Mesendoderm (in vitro differentiated cells): ENCODE data around the gene LGALS7B.
"Not testable (repeated sequence)": the region's sequence is repeated elsewhere in the genome, so short reads cannot be mapped to it uniquely, and the experiment has no call there.

Source experiments
- DNase-seq: peaks from one replicate; pipeline ENCODE4 v3.0.0; 2013
- H2AK5ac ChIP-seq: 2 replicates; pipeline ENCODE4 v1.6.1; 2013; ENCODE audit warnings: low read length, inconsistent platforms
- H2BK120ac ChIP-seq: 2 replicates; pipeline ENCODE4 v1.6.1; 2013; ENCODE audit warnings: low read depth, mild to moderate bottlenecking, low read length, moderate library complexity, mixed read lengths
- H2BK15ac ChIP-seq: replicated peaks from 2 replicates; pipeline ENCODE4 v1.6.1; 2013; ENCODE audit warnings: low read depth, mild to moderate bottlenecking, moderate library complexity
- H2BK5ac ChIP-seq: 2 replicates; pipeline ENCODE4 v1.6.1; 2013; ENCODE audit warnings: low read length, inconsistent platforms
- H3K18ac ChIP-seq: 2 replicates; pipeline ENCODE4 v1.6.1; 2013; ENCODE audit warnings: mild to moderate bottlenecking, low read length, mixed read lengths
- H3K23ac ChIP-seq: one replicate; pipeline ENCODE4 v1.6.1; 2013; ENCODE audit warnings: low read length
- H3K27ac ChIP-seq: 2 replicates; pipeline ENCODE4 v1.5.1; 2013; ENCODE audit warnings: low read depth, mild to moderate bottlenecking, inconsistent platforms, low read length, moderate library complexity
- H3K27me3 ChIP-seq: 2 replicates; pipeline ENCODE4 v1.6.1; 2013; ENCODE audit warnings: low read length, control low read depth, mild to moderate bottlenecking, inconsistent platforms; ENCODE audit not compliant: insufficient read depth, poor library complexity
- H3K36me3 ChIP-seq: 2 replicates; pipeline ENCODE4 v1.6.1; 2013; ENCODE audit warnings: low read length, inconsistent platforms; ENCODE audit not compliant: control insufficient read depth, insufficient read depth
- H3K4ac ChIP-seq: one replicate; pipeline ENCODE4 v1.6.1; 2013; ENCODE audit warnings: low read depth, mild to moderate bottlenecking, low read length, moderate library complexity
- H3K4me1 ChIP-seq: 2 replicates; pipeline ENCODE4 v1.6.1; 2013; ENCODE audit warnings: low read depth, low read length, inconsistent platforms; ENCODE audit not compliant: control insufficient read depth
- H3K4me2 ChIP-seq: 2 replicates; pipeline ENCODE4 v1.6.1; 2013; ENCODE audit warnings: low read length
- H3K4me3 ChIP-seq: 2 replicates; pipeline ENCODE4 v1.5.1; 2013; ENCODE audit warnings: mild to moderate bottlenecking, low read length
- H3K56ac ChIP-seq: one replicate; pipeline ENCODE4 v1.6.1; 2013; ENCODE audit warnings: low read length
- H3K79me1 ChIP-seq: 2 replicates; pipeline ENCODE4 v1.6.1; 2013; ENCODE audit warnings: low read length, inconsistent platforms
- H3K79me2 ChIP-seq: 2 replicates; pipeline ENCODE4 v1.6.1; 2013; ENCODE audit warnings: mild to moderate bottlenecking, low read length; ENCODE audit not compliant: control insufficient read depth, insufficient read depth
- H3K9ac ChIP-seq: 2 replicates; pipeline ENCODE4 v1.6.1; 2013; ENCODE audit warnings: low read length, inconsistent platforms
- H4K5ac ChIP-seq: one replicate; pipeline ENCODE4 v1.6.1; 2013; ENCODE audit warnings: low read length
- H4K8ac ChIP-seq: one replicate; pipeline ENCODE4 v1.6.1; 2013; ENCODE audit warnings: low read depth, mild to moderate bottlenecking, control low read depth, low read length, moderate library complexity
- WGBS: extraction: QIAGEN DNeasy Blood & Tissue Kit; methylation state at CpG from one replicate; pipeline ENCODE4 v1.1.7; 2013; ENCODE audit warnings: low lambda C conversion rate, missing lambda C conversion rate; ENCODE audit not compliant: insufficient coverage; ENCODE audit errors: extremely low coverage; 5-methylcytosine and 5-hydroxymethylcytosine counted together

LGALS7B gene

DNA sequence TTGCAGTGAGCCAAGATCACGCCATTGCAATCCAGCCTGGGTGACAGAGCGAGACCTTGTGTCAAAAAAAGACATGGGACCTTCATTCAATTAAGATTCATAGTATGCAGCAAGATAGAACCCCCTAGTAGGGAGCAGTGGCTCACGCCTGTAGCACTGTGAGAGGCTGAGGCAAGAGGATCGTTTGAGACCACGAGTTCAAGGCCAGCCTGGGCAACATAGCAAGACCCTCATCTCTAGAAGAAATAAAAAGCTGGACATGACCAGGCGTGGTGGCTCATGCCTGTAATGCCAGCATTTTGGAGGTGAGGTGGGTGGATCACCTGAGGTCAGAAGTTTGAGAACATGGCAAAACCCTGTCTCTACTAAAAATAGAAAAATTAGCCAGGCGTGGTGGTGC, 8.6 kb upstream of the LGALS7B start:
- Histone ChIP-seq H3K27me3 (no peaks in the 10 kb centered on the region), H3K27ac (no peak overlapping the region)
- no CpG with 5 or more reads among the region's 7 CpGs for WGBS

GRCh38 chr19:38781058-38781457, 7.9 kb upstream of the LGALS7B start:
- no peak for DNase-seq

More for the DNA sequence above, 8.6 kb upstream of the LGALS7B start:
- H2BK120ac ChIP-seq = no peak overlapping the region
- no peak overlapping the region for H2BK15ac ChIP-seq
- no peaks in the 10 kb centered on the region for H3K36me3 ChIP-seq
- no peak overlapping the region for H3K9ac ChIP-seq
- no peak overlapping the region for H3K4ac ChIP-seq
- H3K23ac ChIP-seq = no peak overlapping the region
- H4K8ac ChIP-seq = no peak overlapping the region
- no peak overlapping the region for H3K18ac ChIP-seq
- H2BK5ac ChIP-seq = no peak overlapping the region
- no peaks in the 10 kb centered on the region for H3K4me1 ChIP-seq
- H4K5ac ChIP-seq = no peak overlapping the region
- DNase-seq = no peak
- H3K4me3 ChIP-seq = no peak overlapping the region
- H2AK5ac ChIP-seq = no peak overlapping the region
- H3K79me1 ChIP-seq = no peaks in the 10 kb centered on the region
- no peak overlapping the region for H3K4me2 ChIP-seq
- no peaks in the 10 kb centered on the region for H3K79me2 ChIP-seq
- H3K56ac ChIP-seq = no peak overlapping the region

GRCh38 chr19:38782212-38782611, 6.8 kb upstream of the LGALS7B start:
- DNase-seq = not testable (repeated sequence)

More at GRCh38 chr19:38781058-38781457, 7.9 kb upstream of the LGALS7B start:
- Histone ChIP-seq H2BK5ac (no peak overlapping the region), H3K79me2 (no peaks in the 10 kb centered on the region), H4K8ac (no peak overlapping the region), H3K9ac (no peak overlapping the region), H2BK120ac (no peak overlapping the region), H3K4ac (no peak overlapping the region), H3K27ac (no peak overlapping the region), H3K27me3 (no peaks in the 10 kb centered on the region), H3K4me2 (no peak overlapping the region), H3K79me1 (no peaks in the 10 kb centered on the region), H3K56ac (no peak overlapping the region), H3K36me3 (no peaks in the 10 kb centered on the region), H4K5ac (no peak overlapping the region), H2BK15ac (no peak overlapping the region), H3K18ac (no peak overlapping the region), H3K23ac (no peak overlapping the region), H3K4me3 (no peak overlapping the region), H2AK5ac (no peak overlapping the region), H3K4me1 (no peaks in the 10 kb centered on the region)
- no CpG with 5 or more reads among the region's 7 CpGs for WGBS

GRCh38 chr19:38784224-38784623, 4.8 kb upstream of the LGALS7B start:
- no peak overlapping the region for H3K56ac ChIP-seq

More at GRCh38 chr19:38782212-38782611, 6.8 kb upstream of the LGALS7B start:
- no CpG with 5 or more reads among the region's 13 CpGs for WGBS
- not testable (repeated sequence) for H3K79me2 ChIP-seq, H2AK5ac ChIP-seq, H2BK5ac ChIP-seq, H2BK15ac ChIP-seq, H3K9ac ChIP-seq, H3K4me2 ChIP-seq, H4K5ac ChIP-seq, H3K23ac ChIP-seq, H3K27ac ChIP-seq, H3K27me3 ChIP-seq, H2BK120ac ChIP-seq, H3K79me1 ChIP-seq, H4K8ac ChIP-seq, H3K56ac ChIP-seq, H3K18ac ChIP-seq, H3K4ac ChIP-seq, H3K4me3 ChIP-seq, H3K36me3 ChIP-seq, H3K4me1 ChIP-seq

DNA sequence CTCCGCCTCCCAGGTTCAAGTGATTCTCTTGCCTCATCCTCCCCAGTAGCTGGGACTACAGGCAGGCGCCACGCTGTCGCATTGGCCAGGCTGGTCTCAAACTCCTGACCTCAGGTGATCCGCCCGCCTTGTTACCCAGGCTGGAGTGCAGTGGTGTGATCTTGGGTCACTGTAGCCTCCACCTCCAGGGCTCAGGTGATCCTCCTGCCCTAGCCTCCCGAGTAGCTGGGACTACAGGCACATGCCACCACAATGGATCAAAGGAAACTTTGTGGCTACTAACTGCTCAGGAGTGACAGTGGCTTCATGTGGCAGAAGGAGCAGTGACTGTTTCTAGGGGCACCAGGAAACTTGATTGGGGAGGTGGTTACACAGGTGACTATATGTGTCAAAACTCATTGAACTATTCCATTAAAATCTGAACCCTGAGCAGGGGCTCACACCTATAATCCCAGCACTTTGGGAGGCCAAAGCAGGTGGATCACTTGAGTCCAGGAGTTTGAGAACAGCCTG, 3.8 kb upstream of the LGALS7B start:
- DNase-seq = no peak
- no peak overlapping the region for H3K4me3 ChIP-seq
- no CpG with 5 or more reads among the region's 7 CpGs for WGBS
- H3K36me3 ChIP-seq = no peaks in the 10 kb centered on the region
- no peak overlapping the region for H3K18ac ChIP-seq
- H2AK5ac ChIP-seq = no peak overlapping the region
- no peaks in the 10 kb centered on the region for H3K79me2 ChIP-seq
- H4K5ac ChIP-seq = no peak overlapping the region
- H4K8ac ChIP-seq = no peak overlapping the region
- H3K27me3 ChIP-seq = no peaks in the 10 kb centered on the region
- H3K27ac ChIP-seq = no peak overlapping the region
- H2BK15ac ChIP-seq = no peak overlapping the region
- no peak overlapping the region for H3K56ac ChIP-seq
- no peaks in the 10 kb centered on the region for H3K4me1 ChIP-seq
- no peaks in the 10 kb centered on the region for H3K79me1 ChIP-seq
- H3K4ac ChIP-seq = no peak overlapping the region
- no peak overlapping the region for H3K23ac ChIP-seq
- H3K4me2 ChIP-seq = no peak overlapping the region
- no peak overlapping the region for H3K9ac ChIP-seq
- no peak overlapping the region for H2BK120ac ChIP-seq
- H2BK5ac ChIP-seq = no peak overlapping the region

More at GRCh38 chr19:38784224-38784623, 4.8 kb upstream of the LGALS7B start:
- no peaks in the 10 kb centered on the region for H3K79me2 ChIP-seq
- no peak overlapping the region for H3K4ac ChIP-seq
- no peak overlapping the region for H3K4me3 ChIP-seq
- H2AK5ac ChIP-seq = no peak overlapping the region
- H3K4me1 ChIP-seq = no peaks in the 10 kb centered on the region
- WGBS = no CpG with 5 or more reads among the region's 3 CpGs
- H3K27ac ChIP-seq = no peak overlapping the region
- no peak overlapping the region for H3K4me2 ChIP-seq
- H3K23ac ChIP-seq = no peak overlapping the region
- no peak overlapping the region for H3K18ac ChIP-seq
- H4K8ac ChIP-seq = no peak overlapping the region
- no peak overlapping the region for H4K5ac ChIP-seq
- H3K9ac ChIP-seq = no peak overlapping the region
- H2BK15ac ChIP-seq = no peak overlapping the region
- H3K79me1 ChIP-seq = no peaks in the 10 kb centered on the region
- no peaks in the 10 kb centered on the region for H3K36me3 ChIP-seq
- H2BK5ac ChIP-seq = no peak overlapping the region
- no peaks in the 10 kb centered on the region for H3K27me3 ChIP-seq
- peak; percentile 18 for DNase-seq
- H2BK120ac ChIP-seq = no peak overlapping the region

DNA sequence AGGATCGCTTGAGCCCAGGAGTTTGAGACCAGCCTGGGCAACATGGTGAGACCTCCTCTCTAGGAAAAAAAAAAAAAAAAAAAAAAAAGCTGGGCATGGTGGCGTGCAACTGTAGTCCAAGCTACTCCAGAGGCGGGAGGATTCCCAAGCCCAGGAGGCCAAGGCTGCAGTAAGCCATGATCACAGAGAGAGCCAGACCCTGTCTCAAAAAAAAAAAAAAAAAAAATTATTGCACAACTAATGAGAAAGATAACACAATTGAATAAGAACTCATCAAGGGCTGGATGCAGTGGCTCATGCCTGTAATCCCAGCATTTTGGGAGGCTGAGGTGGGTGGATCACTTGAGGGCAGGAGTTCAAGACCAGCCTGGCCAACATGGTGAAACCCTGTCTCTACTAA, 2.9 kb upstream of the LGALS7B start:
- not testable (repeated sequence) for H2AK5ac ChIP-seq, H3K36me3 ChIP-seq, H2BK15ac ChIP-seq, H3K4me3 ChIP-seq, H3K79me1 ChIP-seq, H3K56ac ChIP-seq, H3K9ac ChIP-seq, H4K5ac ChIP-seq, H3K27ac ChIP-seq, H3K23ac ChIP-seq, H4K8ac ChIP-seq, DNase-seq, H2BK120ac ChIP-seq, H3K27me3 ChIP-seq, H3K4ac ChIP-seq, H3K79me2 ChIP-seq, H3K4me1 ChIP-seq, H3K18ac ChIP-seq, H2BK5ac ChIP-seq, H3K4me2 ChIP-seq
- no CpG with 5 or more reads among the region's 3 CpGs for WGBS
